ENCODE measurements around the gene ELAPOR2.
"Not testable (repeated sequence)": the region's sequence is repeated elsewhere in the genome, so short reads cannot be mapped to it uniquely, and the experiment has no call there.

ELAPOR2 gene, protein sequence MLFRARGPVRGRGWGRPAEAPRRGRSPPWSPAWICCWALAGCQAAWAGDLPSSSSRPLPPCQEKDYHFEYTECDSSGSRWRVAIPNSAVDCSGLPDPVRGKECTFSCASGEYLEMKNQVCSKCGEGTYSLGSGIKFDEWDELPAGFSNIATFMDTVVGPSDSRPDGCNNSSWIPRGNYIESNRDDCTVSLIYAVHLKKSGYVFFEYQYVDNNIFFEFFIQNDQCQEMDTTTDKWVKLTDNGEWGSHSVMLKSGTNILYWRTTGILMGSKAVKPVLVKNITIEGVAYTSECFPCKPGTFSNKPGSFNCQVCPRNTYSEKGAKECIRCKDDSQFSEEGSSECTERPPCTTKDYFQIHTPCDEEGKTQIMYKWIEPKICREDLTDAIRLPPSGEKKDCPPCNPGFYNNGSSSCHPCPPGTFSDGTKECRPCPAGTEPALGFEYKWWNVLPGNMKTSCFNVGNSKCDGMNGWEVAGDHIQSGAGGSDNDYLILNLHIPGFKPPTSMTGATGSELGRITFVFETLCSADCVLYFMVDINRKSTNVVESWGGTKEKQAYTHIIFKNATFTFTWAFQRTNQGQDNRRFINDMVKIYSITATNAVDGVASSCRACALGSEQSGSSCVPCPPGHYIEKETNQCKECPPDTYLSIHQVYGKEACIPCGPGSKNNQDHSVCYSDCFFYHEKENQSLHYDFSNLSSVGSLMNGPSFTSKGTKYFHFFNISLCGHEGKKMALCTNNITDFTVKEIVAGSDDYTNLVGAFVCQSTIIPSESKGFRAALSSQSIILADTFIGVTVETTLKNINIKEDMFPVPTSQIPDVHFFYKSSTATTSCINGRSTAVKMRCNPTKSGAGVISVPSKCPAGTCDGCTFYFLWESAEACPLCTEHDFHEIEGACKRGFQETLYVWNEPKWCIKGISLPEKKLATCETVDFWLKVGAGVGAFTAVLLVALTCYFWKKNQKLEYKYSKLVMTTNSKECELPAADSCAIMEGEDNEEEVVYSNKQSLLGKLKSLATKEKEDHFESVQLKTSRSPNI

DNA sequence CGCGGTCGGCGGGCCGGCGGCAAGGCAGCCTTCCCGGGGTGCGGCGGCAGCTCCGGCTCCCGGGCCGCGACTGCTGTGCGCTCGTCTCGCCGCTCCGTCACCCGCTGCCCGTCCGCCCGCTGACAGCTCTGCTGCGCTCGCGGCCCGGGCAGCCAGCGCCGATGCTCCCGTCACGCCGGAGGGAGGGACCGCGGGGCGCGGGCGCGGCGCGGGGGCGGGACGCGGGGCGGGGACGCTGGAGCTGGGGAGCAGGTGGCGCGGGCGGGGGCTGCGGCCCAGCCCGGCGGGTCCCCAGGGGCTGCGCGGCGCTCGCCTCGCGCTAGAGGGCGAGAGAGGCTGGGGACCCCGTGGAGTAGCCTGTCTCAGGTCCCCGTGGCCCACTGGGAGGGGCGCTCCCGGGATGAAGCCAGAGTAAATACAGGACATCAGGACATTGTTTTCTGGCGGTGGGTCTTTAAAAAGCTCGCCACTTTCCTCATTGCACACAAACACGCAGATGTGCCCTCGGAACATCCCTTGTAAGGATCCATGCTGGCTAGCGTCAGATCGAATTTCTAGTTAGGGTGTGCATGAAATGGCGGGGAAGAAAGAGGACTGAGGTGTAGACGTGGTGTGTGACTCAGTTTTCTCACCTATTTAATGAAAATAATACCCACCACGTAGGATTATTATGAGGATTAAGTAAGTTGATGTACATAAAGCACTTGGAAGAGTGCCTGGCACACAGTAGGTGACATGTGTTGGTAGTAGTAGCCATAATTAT lies at the start of gene ELAPOR2:
ELAPOR2 (minus strand) TSS at position 130 of the 763 bp plus-strand sequence. CDS start 141 bp downstream, outside the sequence.
- peak; percentile 57 to 70 (median 60) for DNase-seq (ENCODE audit: low read depth in 3 of 3)

DNA sequence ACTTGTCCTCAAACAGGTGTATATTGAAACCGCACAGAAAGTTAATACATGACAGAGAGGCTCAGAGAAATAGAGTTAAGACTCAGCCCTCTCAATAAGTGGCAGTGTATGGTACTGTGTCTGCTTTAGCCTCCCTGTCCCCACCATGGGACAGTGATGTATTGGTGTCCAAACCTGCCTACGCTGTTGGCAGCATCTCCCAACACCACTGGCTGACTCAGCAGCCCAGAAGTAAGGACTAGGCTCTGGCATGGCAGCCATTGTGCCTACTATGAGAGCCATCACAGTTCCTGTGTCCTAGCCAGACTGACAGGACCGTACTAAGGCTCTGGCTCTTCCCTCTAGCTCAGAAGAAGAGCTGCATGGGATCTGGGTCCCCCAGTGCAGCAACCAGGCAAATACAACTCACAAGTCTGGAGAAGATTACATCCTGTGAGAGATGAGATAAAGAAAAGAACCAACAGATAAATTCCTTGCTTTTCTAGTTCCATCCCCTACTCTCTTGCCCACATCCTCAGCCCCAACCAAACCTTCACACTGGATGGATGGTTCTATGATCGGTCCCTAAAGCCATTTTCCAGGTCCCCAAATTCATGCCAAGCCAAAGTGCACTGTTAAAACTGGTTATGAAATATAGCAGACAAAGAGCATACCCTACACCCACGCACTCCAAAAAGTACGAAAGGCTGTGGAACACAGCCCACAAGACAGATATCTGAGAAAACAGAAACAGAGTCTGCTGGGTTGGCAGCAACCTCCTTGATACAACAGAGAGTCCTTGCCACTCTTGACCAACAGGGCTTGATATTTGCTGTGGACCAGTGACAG lies 48.7 kb upstream of the ELAPOR2 start:
- DNase-seq (ENCODE audit: low read depth in 3 of 3) = no peak

DNA sequence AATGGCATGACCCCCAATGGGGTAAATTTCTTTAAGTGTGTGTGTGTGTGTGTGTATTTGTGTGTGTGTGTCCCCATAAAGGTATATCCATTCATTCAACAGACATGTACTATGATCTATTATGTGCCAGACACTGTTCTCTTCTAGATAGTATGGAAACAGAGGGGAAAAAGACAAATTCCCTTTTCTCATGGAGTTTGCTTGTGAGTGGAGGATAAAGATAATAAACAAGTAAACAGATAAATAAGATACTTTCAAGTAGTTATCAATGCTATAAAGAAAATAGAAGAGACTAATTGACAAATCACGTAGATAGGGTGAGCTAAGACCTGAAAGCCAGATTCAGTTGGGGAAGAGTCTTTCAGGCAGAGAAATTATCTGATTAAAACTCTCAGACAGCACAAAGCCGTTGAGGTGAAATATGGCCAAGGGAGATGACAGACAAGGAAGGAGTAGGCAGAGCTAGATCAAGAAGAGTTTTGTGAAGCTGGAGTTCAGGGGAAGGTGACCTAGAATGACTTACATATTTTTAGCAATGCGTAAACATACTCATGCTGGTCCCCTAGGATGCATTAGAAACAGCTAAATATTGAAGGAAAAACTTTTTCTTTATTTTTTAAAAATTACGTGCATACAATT lies 47.6 kb upstream of the ELAPOR2 start:
- no peak for DNase-seq (ENCODE audit: low read depth in 3 of 3)

DNA sequence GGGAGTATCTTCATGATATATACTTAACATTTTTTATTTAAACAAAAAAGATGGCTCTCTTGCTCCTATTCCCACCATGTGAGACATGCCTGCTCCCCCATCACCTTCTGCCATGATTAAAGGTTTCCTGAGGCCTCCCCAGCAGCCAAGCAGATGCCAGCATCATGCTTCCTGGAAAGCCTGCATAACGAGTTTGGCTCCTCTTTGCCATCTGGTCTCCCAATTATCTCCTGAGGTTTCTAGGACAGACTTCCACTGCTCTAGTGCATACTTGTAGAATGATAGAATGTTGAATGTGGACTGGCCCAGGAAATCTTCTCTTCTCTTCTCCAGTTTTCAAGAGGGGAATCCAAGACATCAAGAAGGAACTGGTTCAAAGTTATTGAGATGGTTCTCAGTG lies 45.9 kb upstream of the ELAPOR2 start:
- no peak for DNase-seq (ENCODE audit: low read depth in 3 of 3)

DNA sequence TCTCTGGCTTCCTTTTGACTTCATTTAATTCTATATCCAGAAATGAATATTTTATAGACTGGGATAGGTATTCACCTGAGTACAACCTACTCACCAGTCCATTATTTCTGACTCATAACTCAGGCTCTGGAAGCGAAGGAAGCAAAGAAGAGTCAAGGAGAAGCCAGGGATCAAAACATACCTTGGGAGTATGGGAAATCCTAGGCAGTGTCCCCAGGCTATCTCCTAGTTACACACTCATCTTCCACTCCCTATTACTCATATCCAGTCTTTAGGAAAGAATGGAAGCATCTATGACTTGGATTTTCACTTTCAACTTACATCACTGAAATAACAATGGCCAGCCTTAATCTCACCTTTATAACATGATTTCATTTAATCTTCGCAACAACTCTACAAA lies 40.9 kb upstream of the ELAPOR2 start:
- no peak for DNase-seq (ENCODE audit: low read depth in 3 of 3)

DNA sequence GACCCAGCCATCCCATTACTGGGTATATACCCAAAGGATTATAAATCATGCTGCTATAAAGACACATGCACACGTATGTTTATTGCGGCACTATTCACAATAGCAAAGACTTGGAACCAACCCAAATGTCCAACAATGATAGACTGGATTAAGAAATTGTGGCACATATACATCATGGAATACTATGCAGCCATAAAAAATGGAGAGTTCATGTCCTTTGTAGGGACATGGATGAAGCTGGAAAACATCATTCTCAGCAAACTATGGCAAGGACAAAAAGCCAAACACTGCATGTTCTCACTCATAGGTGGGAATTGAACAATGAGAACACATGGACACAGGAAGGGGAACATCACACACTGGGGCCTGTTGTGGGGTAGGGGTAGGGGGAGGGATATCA lies 37.9 kb upstream of the ELAPOR2 start:
- not testable (repeated sequence) for DNase-seq (ENCODE audit: low read depth in 3 of 3)

DNA sequence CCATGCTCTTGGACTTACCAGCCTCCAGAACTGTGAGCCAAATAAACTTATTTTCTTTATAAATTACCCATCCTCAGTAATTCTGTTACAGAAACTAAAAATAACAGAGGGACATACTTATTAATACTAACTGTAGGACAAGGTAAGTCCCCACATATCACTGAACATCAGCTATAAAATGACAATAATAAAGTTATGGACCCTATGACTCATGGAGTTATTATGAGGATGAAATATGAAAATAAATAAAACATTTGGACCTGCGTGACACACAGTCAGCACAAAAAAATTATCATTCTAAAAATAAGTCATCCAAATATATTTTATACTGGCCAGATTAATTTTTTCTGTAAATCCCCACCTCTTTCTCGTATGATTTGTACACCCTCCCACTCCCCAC lies 34.9 kb upstream of the ELAPOR2 start:
- no peak for DNase-seq (ENCODE audit: low read depth in 3 of 3)

DNA sequence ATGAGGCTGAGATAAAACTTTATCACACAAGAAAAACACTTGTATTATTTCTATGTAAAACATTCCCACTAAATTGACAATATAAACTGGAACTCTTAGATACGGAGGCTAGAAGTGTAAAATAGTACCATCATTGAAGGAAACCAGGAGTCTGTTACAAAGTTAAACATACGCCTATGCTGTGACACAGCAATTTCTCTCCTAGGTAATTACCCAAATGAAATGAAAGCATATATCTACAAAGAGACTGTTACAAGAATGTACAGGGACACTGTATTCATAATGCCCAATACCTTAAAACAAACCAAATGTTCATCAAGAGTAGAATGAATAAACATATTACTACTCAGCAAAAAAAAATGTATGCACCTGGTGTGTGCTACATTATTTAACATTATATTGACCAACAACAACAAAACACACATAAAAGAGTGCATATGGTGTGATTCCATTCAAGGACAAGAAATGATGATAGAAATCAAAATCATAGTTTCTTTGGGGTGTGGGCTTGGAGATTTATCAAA lies 33.2 kb upstream of the ELAPOR2 start:
- DNase-seq (ENCODE audit: low read depth in 3 of 3) = no peak

DNA sequence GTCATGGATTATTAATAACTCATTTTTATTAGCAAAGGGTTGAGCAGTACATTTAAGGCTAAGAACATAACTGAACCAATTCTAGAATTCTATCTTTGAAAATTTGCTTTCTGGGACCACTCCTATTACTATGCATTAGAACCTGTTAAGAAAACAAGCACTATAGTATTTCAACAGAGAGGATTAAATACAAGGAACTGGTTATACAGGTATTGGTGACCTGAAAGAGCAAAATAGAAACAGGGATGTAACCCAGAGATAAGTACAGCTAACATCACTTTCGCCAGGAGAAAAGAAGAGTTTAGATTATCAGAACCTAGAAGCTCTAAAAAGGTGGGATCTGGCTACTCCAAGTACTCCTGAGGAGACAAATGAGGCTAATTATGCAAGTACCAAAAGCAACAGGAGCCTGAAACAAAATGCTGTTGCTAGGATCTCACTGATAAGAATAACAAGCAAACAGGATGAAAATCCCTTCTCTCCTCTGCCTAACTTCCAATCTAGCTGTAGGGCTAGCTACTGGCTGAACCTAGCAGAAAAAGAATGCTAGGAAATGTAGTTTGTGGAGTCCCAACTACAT lies 32.1 kb upstream of the ELAPOR2 start:
- no peak for DNase-seq (ENCODE audit: low read depth in 3 of 3)

DNA sequence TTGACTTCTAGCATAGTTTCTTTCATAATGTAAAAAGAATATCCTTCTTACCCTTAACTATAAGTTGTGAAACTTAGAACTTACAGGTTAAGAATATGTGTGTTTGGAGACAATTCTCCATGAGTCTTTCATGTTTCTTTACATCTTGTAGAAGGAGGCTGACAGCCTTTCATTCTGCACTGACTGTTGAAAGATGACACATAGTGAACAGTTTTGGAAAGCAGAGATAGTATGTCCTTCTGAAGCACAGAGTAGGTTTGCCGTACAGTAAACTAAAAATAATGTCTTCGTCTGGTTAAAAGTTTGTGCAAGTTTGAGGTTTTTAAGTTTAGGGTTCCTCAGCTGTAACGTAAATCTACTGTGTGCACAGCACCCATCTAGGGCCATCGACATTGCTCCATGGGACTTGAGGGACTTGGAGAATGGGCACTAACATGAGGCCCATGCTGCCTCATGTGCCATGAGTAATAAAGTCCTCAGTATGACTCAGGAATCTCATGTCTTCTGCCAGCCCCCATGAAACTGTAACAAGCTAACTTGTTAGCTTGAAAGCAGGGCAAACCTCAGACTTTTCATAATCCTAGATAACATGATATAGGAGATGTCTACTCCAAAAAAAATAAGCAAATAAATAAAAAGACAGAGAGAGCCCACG lies 24.5 kb upstream of the ELAPOR2 start:
- DNase-seq (ENCODE audit: low read depth in 3 of 3) = no peak

DNA sequence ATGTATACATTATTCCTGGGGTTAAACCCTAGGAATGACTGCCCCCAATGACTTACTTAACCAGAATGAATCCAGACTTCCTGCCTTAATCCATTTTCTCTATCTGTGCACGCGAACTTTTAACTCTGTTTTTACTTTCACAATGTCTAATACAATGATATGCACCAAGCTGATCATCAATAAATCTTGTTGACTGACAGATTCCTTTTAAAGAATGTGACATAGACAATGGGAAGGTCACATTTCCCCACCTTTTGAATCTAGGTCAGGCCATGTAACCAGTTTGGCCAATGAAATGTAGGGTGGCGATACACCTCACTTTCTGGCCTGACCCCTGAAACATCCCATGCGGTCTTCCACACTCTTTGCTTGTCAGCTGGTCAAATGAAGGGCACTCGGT lies 23.2 kb upstream of the ELAPOR2 start:
- DNase-seq (ENCODE audit: low read depth in 3 of 3) = no peak

DNA sequence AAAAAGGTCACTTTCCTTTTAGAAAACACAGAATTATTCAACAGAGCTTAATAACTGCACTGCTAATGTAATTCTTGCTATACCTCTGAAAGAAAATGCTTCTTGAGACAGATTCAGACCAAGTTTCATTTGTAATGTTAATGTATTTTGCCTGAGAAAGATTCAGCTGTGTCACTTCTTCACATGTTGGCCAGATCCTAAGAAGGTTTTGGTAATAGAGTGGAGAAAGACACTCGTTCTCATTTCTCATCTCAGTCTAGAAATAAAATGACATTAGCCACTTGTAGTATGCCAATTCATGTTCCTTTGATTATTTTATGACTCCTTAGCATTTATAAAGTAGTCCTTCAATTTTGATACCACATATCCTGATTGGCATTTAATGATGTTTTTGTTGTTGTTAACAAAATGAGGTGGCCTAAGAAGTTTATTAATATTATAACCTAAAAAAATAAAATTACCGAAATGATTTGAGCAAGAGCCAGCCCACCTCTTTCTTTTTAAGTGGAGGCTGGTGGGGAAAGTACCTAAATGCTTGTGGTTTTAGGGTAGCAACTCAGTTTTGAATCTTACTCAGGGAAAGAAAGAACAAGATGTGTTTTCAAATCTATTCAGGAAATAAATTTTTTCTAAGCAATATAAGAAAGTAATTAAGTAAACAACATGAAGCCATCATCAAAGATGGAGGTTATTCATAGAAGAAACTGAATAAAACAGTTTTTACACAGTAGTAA lies 16.4 kb upstream of the ELAPOR2 start:
- DNase-seq (ENCODE audit: low read depth in 3 of 3) = no peak

DNA sequence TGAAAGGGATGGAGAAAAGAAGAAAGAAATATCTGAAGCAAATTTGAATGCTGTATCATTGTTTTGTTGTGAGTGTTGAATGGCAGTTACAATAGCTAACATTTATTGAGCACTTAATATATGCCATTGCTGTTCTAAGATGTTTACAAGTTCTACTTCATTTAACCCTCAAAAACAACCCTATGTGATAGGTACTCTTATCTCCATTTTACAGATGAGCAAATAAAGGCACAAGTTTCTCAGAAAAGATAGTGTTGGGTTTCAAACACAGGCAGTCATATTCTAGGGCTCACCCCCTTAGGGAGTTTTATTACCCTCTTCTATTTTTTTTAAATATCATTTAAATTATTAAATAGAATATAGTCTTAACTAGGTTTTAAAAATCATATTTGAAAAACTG lies 8.3 kb upstream of the ELAPOR2 start:
- DNase-seq (ENCODE audit: low read depth in 3 of 3) = no peak

DNA sequence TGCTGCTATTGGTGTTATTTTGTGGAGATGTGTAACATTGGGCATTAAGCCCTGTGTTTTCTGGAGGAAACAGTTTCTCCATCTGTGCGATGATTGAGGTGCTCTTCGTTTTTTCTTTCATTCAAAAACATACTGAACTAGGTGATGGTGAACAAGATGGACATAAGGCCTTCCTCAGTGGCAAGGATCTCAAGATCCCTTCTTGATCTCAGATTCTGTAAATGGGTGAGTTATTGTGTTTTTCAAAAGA lies 759 bp upstream of the ELAPOR2 start:
- no peak for DNase-seq (ENCODE audit: low read depth in 3 of 3)

DNA sequence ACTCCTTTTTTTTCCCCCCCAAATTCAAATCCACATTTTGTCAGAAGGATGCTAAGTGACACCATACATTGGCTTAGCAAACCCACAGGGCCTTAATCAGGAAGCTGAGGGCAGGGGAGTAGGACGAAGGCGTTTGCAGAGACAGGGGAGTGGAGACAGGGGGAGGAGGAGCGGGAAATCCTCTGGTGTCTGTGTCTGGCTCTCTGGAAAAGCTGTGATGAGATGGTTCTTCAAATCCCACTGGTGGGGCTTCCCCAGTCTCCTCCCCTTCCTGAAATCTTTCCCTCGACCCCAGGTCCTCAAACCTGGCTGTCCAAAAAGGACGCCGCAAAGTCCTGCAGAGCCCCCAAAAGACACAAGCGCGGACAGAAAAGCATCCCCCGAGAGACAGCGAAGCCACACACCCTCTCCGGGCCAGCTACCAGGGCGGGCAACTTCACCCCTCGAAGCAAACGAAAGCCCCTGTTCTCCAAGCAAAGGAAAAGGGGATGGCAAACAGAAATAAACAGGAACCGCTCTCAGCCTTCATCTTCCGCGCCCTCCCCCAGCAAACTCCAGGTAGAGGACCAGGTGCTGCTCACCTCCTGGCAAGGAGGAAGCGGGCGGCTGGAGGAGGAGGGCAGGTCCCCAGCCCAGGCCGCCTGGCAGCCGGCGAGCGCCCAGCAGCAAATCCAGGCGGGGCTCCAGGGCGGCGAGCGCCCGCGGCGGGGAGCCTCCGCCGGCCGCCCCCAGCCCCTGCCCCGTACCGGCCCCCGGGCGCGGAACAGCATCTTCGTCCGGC lies 520 bp downstream of the ELAPOR2 start:
- no peak for DNase-seq (ENCODE audit: low read depth in 3 of 3)

DNA sequence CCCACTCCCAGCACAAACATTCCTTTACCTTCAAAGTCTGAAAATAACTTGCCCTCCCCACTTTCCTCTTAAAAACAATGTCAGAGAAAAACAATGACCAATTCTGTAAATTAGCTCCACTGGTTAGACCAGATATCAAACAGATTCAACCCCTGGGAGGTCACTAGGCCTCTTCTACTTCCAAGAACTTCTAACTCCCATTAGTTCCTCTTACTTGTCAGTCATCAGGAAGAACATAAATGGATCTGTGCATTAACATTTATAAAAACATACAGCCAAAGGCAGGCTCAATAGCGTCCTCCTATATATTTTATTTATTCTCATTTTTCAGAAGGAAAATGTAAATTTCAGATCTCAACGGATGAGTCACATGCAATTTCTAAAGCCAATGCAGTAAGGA lies 2.2 kb downstream of the ELAPOR2 start:
- no peak for DNase-seq (ENCODE audit: low read depth in 3 of 3)

DNA sequence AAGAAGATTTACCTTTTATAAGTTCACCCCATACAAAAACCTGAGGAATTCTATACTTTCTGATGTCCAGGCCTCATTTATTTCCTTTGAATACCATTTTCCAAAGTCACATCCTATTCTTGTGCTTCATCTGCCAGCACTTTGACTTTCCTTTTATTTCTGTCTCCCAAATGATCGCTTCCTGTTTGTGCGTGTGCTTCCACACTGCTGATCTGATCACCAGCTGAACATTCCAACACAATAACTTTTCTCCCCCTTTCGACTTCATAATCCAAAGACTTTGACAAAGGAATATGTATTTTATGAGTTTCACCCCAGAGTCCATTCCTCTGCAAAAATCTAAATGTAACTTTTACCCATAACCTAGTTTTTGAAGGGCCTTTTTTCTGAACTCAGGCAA lies 3.1 kb downstream of the ELAPOR2 start:
- no peak for DNase-seq (ENCODE audit: low read depth in 3 of 3)

DNA sequence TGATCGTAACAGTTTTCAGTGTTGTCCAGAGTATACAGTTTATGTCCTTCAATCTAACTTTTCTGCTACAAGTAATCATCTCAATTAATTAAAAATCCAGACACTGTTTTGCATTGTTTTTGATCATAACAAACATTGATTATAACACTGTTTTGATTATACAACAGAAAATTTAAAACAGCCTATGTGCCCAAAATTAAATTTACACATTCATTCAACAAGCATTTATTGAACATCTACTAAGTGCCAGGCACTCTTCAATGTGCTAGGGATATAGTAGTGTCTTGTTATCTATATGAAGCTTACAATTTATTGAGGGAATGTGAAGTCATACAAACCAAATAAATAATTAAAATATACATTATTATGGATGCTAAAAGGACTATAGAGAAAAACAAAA lies 10.6 kb downstream of the ELAPOR2 start:
- no peak for DNase-seq (ENCODE audit: low read depth in 3 of 3)

All from stimulated activated CD4-positive, alpha-beta T cell treated with anti-CD3 and anti-CD28 coated beads, TNF-alpha, amount 100 ng/mL, for 48 hours (primary cell).